Upper lobe of left lung (tissue), 6 donors: ENCODE results near the gene DLG4. TPM values are rescaled to one million over a fixed set of nuclear protein-coding genes. Genes with fewer than 3 reads are reported as not detected.

Source experiments
- ATAC-seq, 2 donors: fragments of 200-7000 bp; cut with Tn5 transposase; one replicate each; pipeline ENCODE4 v1.9.1; 2022; ENCODE audit warnings: mild to moderate bottlenecking in 2 of 2, moderate library complexity in 2 of 2; ENCODE audit not compliant: low FRiP score in 2 of 2
- DNase-seq, 2 donors: peaks; one replicate each; pipeline ENCODE4 v3.0.0-alpha.2; 2019 to 2020
- H3K27ac ChIP-seq, 4 donors: fragments of 200-600 bp; sonication (generic); one replicate each; pipeline ENCODE4 v1.5.1; 2016 to 2019
- H3K27me3 ChIP-seq, 4 donors: fragments of 200-600 bp; sonication (generic); one replicate each; pipeline ENCODE4 v1.5.1; 2017 to 2019
- H3K36me3 ChIP-seq, 4 donors: fragments of 200-600 bp; sonication (generic); one replicate each; pipeline ENCODE4 v1.5.1; 2016 to 2019
- H3K4me1 ChIP-seq, 4 donors: fragments of 200-600 bp; sonication (generic); one replicate each; pipeline ENCODE4 v1.5.1; 2018 to 2019
- H3K4me3 ChIP-seq, 4 donors: fragments of 200-600 bp; sonication (generic); one replicate each; pipeline ENCODE4 v1.5.1; 2017 to 2019; ENCODE audit warnings: mild to moderate bottlenecking in 2 of 4, moderate library complexity in 1 of 4
- H3K9me3 ChIP-seq, 4 donors: fragments of 200-600 bp; sonication (generic); one replicate each; pipeline ENCODE4 v1.5.1; 2018 to 2019
- CTCF ChIP-seq, 6 experiments: fragments of 450-650 bp in 4 of 6; fragments of 200-600 bp in 2 of 6; sonication (generic) in 2 of 6; IDR thresholded peaks; one replicate each; pipeline ENCODE4 v1.5.1; 2016 to 2019; ENCODE audit warnings: antibody characterized with exemption in 6 of 6
- EP300 ChIP-seq, 4 donors: sonication (generic); formaldehyde crosslinking; IDR thresholded peaks; one replicate each; pipeline ENCODE4 v1.5.1; 2017; ENCODE audit warnings: antibody characterized with exemption in 4 of 4, control low read depth in 2 of 4
- POLR2A ChIP-seq, 4 donors: fragments of 450-650 bp; IDR thresholded peaks; one replicate each; pipeline ENCODE4 v1.5.1; 2016 to 2017; ENCODE audit warnings: antibody characterized with exemption in 4 of 4, mild to moderate bottlenecking in 2 of 4
- POLR2AphosphoS5 ChIP-seq, 2 donors: sonication (generic); formaldehyde crosslinking; IDR thresholded peaks; one replicate each; pipeline ENCODE4 v1.5.1; 2017; ENCODE audit warnings: antibody characterized with exemption in 2 of 2
- WGBS, 2 donors: methylation state at CpG; one replicate each; pipeline ENCODE4 v1.1.5; 2017 to 2018; 5-methylcytosine and 5-hydroxymethylcytosine counted together
- total RNA-seq, 6 donors: library from RNA; depleted of rRNA in 4 of 6; stranded (reverse); fragments of >200 nt in 4 of 6; gene quantifications; one replicate each; pipeline versions ENCODE4 v1.1.0 to v1.2.1, GENCODE V29; 2016 to 2021
- donor health status: DM: no; HTN: no; CAD: no; lungs with moderate emphysema.
- donor health status: DM: no; HTN: yes; CAD: no; lungs with severe emphysema.

Gene DLG4
- total RNA-seq, 6 donors from 2014 or later = 10.5 to 32.5 (median 19.4) TPM

- Histone ChIP-seq H3K4me1 (peaks cover 18 to 53% (median 30%) of the 10 kb centered on the region in 4 donors), H3K27me3 (no peaks in the 10 kb centered on the region), H3K36me3 (peaks cover 9 to 51% (median 39%) of the 10 kb centered on the region in 4 donors), H3K9me3 (no peaks in the 10 kb centered on the region), H3K27ac (no peak overlapping the region), H3K4me3 (peak overlapping the region in 1 of 4 donors; percentile 91)
- TF ChIP-seq POLR2A (IDR thresholded peaks at IDR 0.05) (no peak), POLR2AphosphoS5 (IDR thresholded peaks at IDR 0.05) (no peak), CTCF (IDR thresholded peaks at IDR 0.05) (no peak), EP300 (IDR thresholded peaks at IDR 0.05) (no peak)
- no peak for ATAC-seq
- no peak for DNase-seq
- WGBS, 2 donors = 82 to 89% methylated on average over 5 of the region's 5 CpGs
Measured at GRCh38 chr17:7232114-7232513, 12.5 kb upstream of the DLG4 start.

- peak in 1 of 2 donors; percentile 65 for DNase-seq
- H3K27me3 ChIP-seq = no peaks in the 10 kb centered on the region
- WGBS, 2 donors = 96 to 97% methylated on average over 19 of the region's 19 CpGs
- TF ChIP-seq EP300 (IDR thresholded peaks at IDR 0.05) = no peak
- TF ChIP-seq CTCF (IDR thresholded peaks at IDR 0.05) = no peak
- TF ChIP-seq POLR2A (IDR thresholded peaks at IDR 0.05) = no peak
- H3K9me3 ChIP-seq = no peaks in the 10 kb centered on the region
- H3K4me1 ChIP-seq = peaks cover 14 to 34% (median 20%) of the 10 kb centered on the region in 4 donors
- no peak overlapping the region for H3K27ac ChIP-seq
- no peak for ATAC-seq
- H3K4me3 ChIP-seq = no peak overlapping the region
- H3K36me3 ChIP-seq = peaks cover 12 to 61% (median 50%) of the 10 kb centered on the region in 4 donors
Measured at GRCh38 chr17:7229504-7229903, 9.9 kb upstream of the DLG4 start.

GRCh38 chr17:7228920-7229319 is 9.3 kb upstream of the DLG4 start:
- H3K4me3 ChIP-seq = no peak overlapping the region
- peaks cover 15 to 67% (median 55%) of the 10 kb centered on the region in 4 donors for H3K36me3 ChIP-seq
- no peak for TF ChIP-seq EP300 (IDR thresholded peaks at IDR 0.05)
- no peak for TF ChIP-seq CTCF (IDR thresholded peaks at IDR 0.05)
- TF ChIP-seq POLR2AphosphoS5 (IDR thresholded peaks at IDR 0.05) = no peak
- no peak for TF ChIP-seq POLR2A (IDR thresholded peaks at IDR 0.05)
- no peak overlapping the region for H3K27ac ChIP-seq
- H3K4me1 ChIP-seq = peaks cover 14 to 32% (median 20%) of the 10 kb centered on the region in 4 donors
- WGBS, 2 donors = 93 to 96% methylated on average over 14 of the region's 14 CpGs
- no peaks in the 10 kb centered on the region for H3K27me3 ChIP-seq
- ATAC-seq = no peak
- peak in 1 of 2 donors; percentile 75 for DNase-seq
- H3K9me3 ChIP-seq = no peaks in the 10 kb centered on the region

GRCh38 chr17:7226721-7227710 is 7.4 kb upstream of the DLG4 start:
- ATAC-seq (no peak), DNase-seq (no peak)
- peaks cover 20 to 86% (median 74%) of the 10 kb centered on the region in 4 donors for H3K36me3 ChIP-seq
- no peak overlapping the region for H3K4me3 ChIP-seq
- H3K27me3 ChIP-seq = no peaks in the 10 kb centered on the region
- TF ChIP-seq POLR2AphosphoS5 (IDR thresholded peaks at IDR 0.05) (no peak), POLR2A (IDR thresholded peaks at IDR 0.05) (no peak), EP300 (IDR thresholded peaks at IDR 0.05) (no peak), CTCF (IDR thresholded peaks at IDR 0.05) (no peak)
- no peak overlapping the region for H3K27ac ChIP-seq
- peaks cover 0 to 18% (median 4%) of the 10 kb centered on the region in 4 donors for H3K4me1 ChIP-seq
- 93 to 97% methylated on average over 15 to 30 of the region's 31 CpGs for WGBS, 2 donors
- H3K9me3 ChIP-seq = no peaks in the 10 kb centered on the region
